Keratinocyte (primary cell): ENCODE data around the gene IWS1. TPM values are rescaled to one million over a fixed set of nuclear protein-coding genes. Genes with fewer than 3 reads are reported as not detected.
"Not testable (repeated sequence)": the region's sequence is repeated elsewhere in the genome, so short reads cannot be mapped to it uniquely, and the experiment has no call there.

Source experiments
- DNase-seq: peaks from one replicate; pipeline ENCODE4 v3.0.0-alpha.2; 2011; ENCODE audit warnings: low read depth, missing footprints, low spot score
- FAIRE-seq: peaks from 2 replicates; lab custom pipeline; 2011; peaks lifted over from hg19 to GRCh38; lab: Jason Lieb, UNC
- H2AFZ ChIP-seq: 2 replicates; pipeline ENCODE4 v1.6.0; 2012; ENCODE audit warnings: low read length, control low read depth, inconsistent platforms; ENCODE audit not compliant: control insufficient read depth
- H3K27ac ChIP-seq: 2 replicates; pipeline ENCODE4 v1.5.1; 2011; ENCODE audit warnings: low read length; ENCODE audit not compliant: control insufficient read depth, insufficient read depth
- H3K27me3 ChIP-seq: 3 replicates; pipeline ENCODE4 v1.6.0; 2011; ENCODE audit warnings: low read length; ENCODE audit not compliant: control insufficient read depth, insufficient read depth; ENCODE audit errors: extremely low read depth
- H3K36me3 ChIP-seq, 2 experiments: 2 replicates in 1 of 2; 3 replicates in 1 of 2; pipeline ENCODE4 v1.5.1; 2011; ENCODE audit warnings: low read length in 2 of 2, mild to moderate bottlenecking in 1 of 2; ENCODE audit not compliant: control insufficient read depth in 2 of 2, insufficient read depth in 2 of 2; ENCODE audit errors: extremely low read depth in 1 of 2
- H3K4me1 ChIP-seq: 3 replicates; pipeline ENCODE4 v1.5.1; 2011; ENCODE audit warnings: low read length; ENCODE audit not compliant: control insufficient read depth, insufficient read depth; ENCODE audit errors: extremely low read depth
- H3K4me2 ChIP-seq: 3 replicates; pipeline ENCODE4 v1.6.0; 2011; ENCODE audit warnings: low read depth, low read length; ENCODE audit not compliant: control insufficient read depth, insufficient read depth; ENCODE audit errors: extremely low read depth
- H3K4me3 ChIP-seq, 3 experiments: fragments of 200-600 bp in 1 of 3; sonication (generic) in 1 of 3; 2 replicates in 2 of 3; 3 replicates in 1 of 3; pipeline ENCODE4 v1.5.1; 2011 to 2016; ENCODE audit warnings: low read length in 3 of 3, mild to moderate bottlenecking in 3 of 3, control low read depth in 2 of 3, inconsistent platforms in 1 of 3, low read depth in 1 of 3, mixed read lengths in 1 of 3, mixed run types in 1 of 3, moderate library complexity in 1 of 3; ENCODE audit not compliant: control insufficient read depth in 2 of 3, insufficient read depth in 2 of 3; ENCODE audit errors: extremely low read depth in 1 of 3
- H3K79me2 ChIP-seq: 2 replicates; pipeline ENCODE4 v1.6.0; 2012; ENCODE audit warnings: low read length; ENCODE audit not compliant: control insufficient read depth, insufficient read depth
- H3K9ac ChIP-seq: 3 replicates; pipeline ENCODE4 v1.6.0; 2011; ENCODE audit warnings: low read length; ENCODE audit not compliant: control insufficient read depth, insufficient read depth; ENCODE audit errors: extremely low read depth
- H3K9me1 ChIP-seq: 3 replicates; pipeline ENCODE4 v1.6.0; 2011; ENCODE audit warnings: low read length; ENCODE audit not compliant: control insufficient read depth, insufficient read depth; ENCODE audit errors: extremely low read depth
- H3K9me3 ChIP-seq: 2 replicates; pipeline ENCODE4 v1.5.1; 2012; ENCODE audit warnings: low read depth, low read length; ENCODE audit not compliant: control insufficient read depth
- H4K20me1 ChIP-seq: 3 replicates; pipeline ENCODE4 v1.6.0; 2011; ENCODE audit warnings: low read length; ENCODE audit not compliant: control insufficient read depth, insufficient read depth; ENCODE audit errors: extremely low read depth
- CTCF ChIP-seq, 3 experiments: IDR thresholded peaks in 1 of 3; conservative IDR thresholded peaks in 1 of 3; optimal IDR thresholded peaks in 1 of 3; 2 replicates in 2 of 3; 3 replicates in 1 of 3; pipeline versions ENCODE3 to v1.5.1; 2011; ENCODE audit warnings: low read length in 3 of 3, mild to moderate bottlenecking in 3 of 3, moderate library complexity in 2 of 3, control low read depth in 1 of 3, inconsistent platforms in 1 of 3; ENCODE audit not compliant: insufficient read depth in 2 of 3; ENCODE audit errors: extremely low read depth in 1 of 3
- EZH2 ChIP-seq: IDR thresholded peaks from one replicate; pipeline ENCODE4 v1.6.1; 2012; ENCODE audit warnings: inconsistent platforms, mild to moderate bottlenecking, low read length, moderate library complexity
- dilution Hi-C: fragments of 300-500 bp; cut with MboI; formaldehyde crosslinking; loops from one replicate; pipeline ENCODE4 v1.7.0; 2020; ENCODE audit warnings: low sequenced_read_pairs; ENCODE audit not compliant: extremely low pct_ligation_motif_present
- polyA plus RNA-seq, 5 experiments: library from polyadenylated mRNA; depleted of rRNA in 3 of 5; stranded (reverse) in 3 of 5; stranded (forward) in 1 of 5; unstranded in 1 of 5; fragments of >200 nt; gene quantifications; 1 replicate in 1 of 5; 2 replicates in 3 of 5; 3 replicates in 1 of 5; pipeline versions ENCODE4 v1.2.1 to v1.2.3, GENCODE V29; 2011 to 2012; ENCODE audit warnings: missing spikeins in 2 of 5, low read depth in 1 of 5, low replicate concordance in 1 of 5

IWS1 gene
- polyA plus RNA-seq, 1 donor (not counting 4 experiments of a cell fraction or from before 2014, with no cell fraction given): 52.0 TPM

GRCh38 chr2:127572841-127573240 lies 46.6 kb upstream of the IWS1 start:
- no peak for DNase-seq
- H3K9me3 ChIP-seq: no peaks in the 10 kb centered on the region

GRCh38 chr2:127572352-127572751 lies 46.1 kb upstream of the IWS1 start:
- H3K36me3 ChIP-seq, H3K4me2 ChIP-seq, H3K27ac ChIP-seq, FAIRE-seq, H2AFZ ChIP-seq, H3K9me3 ChIP-seq, dilution Hi-C loops, H3K4me1 ChIP-seq, H3K4me3 ChIP-seq, H4K20me1 ChIP-seq, H3K9me1 ChIP-seq, H3K27me3 ChIP-seq, DNase-seq, H3K9ac ChIP-seq, H3K79me2 ChIP-seq: not testable (repeated sequence)

More at GRCh38 chr2:127572841-127573240, 46.6 kb upstream of the IWS1 start:
- Histone ChIP-seq H3K4me1 (peaks cover 9% of the 10 kb centered on the region), H2AFZ (no peak overlapping the region), H3K9ac (no peak overlapping the region), H3K4me2 (no peak overlapping the region), H3K27ac (no peak overlapping the region), H3K4me3 (no peak overlapping the region), H3K27me3 (no peaks in the 10 kb centered on the region), H3K36me3 (no peaks in the 10 kb centered on the region), H3K79me2 (no peaks in the 10 kb centered on the region), H3K9me1 (no peaks in the 10 kb centered on the region), H4K20me1 (no peaks in the 10 kb centered on the region)
- FAIRE-seq: no peak
- no peak for TF ChIP-seq EZH2
- dilution Hi-C loops: no loop called here

- Histone ChIP-seq H3K27ac (no peak overlapping the region), H3K27me3 (no peaks in the 10 kb centered on the region), H3K9me1 (no peaks in the 10 kb centered on the region), H3K9me3 (no peaks in the 10 kb centered on the region), H3K4me2 (no peak overlapping the region), H3K4me1 (no peaks in the 10 kb centered on the region), H3K9ac (no peak overlapping the region), H2AFZ (no peak overlapping the region), H4K20me1 (no peaks in the 10 kb centered on the region), H3K36me3 (no peaks in the 10 kb centered on the region), H3K79me2 (no peaks in the 10 kb centered on the region), H3K4me3 (no peak overlapping the region)
- FAIRE-seq (peak; percentile 5), DNase-seq (no peak)
- dilution Hi-C loops: no loop called here
- no peak for TF ChIP-seq CTCF (optimal IDR thresholded peaks at IDR 0.05 in 1 of 3, IDR thresholded peaks at IDR 0.05 in 1 of 3, conservative IDR thresholded peaks at IDR 0.05 in 1 of 3; ENCODE audit: extremely low read depth in 1 of 3, insufficient read depth in 2 of 3, low read length in 3 of 3)
- TF ChIP-seq EZH2: no peak
These were observed 44.3 kb upstream of the IWS1 start for GRCh38 chr2:127570282-127571250.
